Measurements from ENCODE around the gene NEAT1.
"Not testable (repeated sequence)": the region's sequence is repeated elsewhere in the genome, so short reads cannot be mapped to it uniquely, and the experiment has no call there.

NEAT1 gene

GRCh38 chr11:65454696-65455456 is 32.3 kb downstream of the NEAT1 start:
- DNase-seq = peak; percentile 69

GRCh38 chr11:65456418-65456817 is 33.8 kb downstream of the NEAT1 start:
- DNase-seq = no peak

- DNase-seq = no peak
Observed at GRCh38 chr11:65459552-65459951, 37.0 kb downstream of the NEAT1 start.

GRCh38 chr11:65465471-65465870 is 42.9 kb downstream of the NEAT1 start:
- not testable (repeated sequence) for DNase-seq

GRCh38 chr11:65467306-65467705 is 44.7 kb downstream of the NEAT1 start:
- not testable (repeated sequence) for DNase-seq

GRCh38 chr11:65468874-65469333 is 46.3 kb downstream of the NEAT1 start:
- no peak for DNase-seq

GRCh38 chr11:65470433-65471049 is 47.9 kb downstream of the NEAT1 start:
- no peak for DNase-seq

GRCh38 chr11:65471447-65471891 is 48.9 kb downstream of the NEAT1 start:
- no peak for DNase-seq

GRCh38 chr11:65472588-65473277 is 50.1 kb downstream of the NEAT1 start:
- not testable (repeated sequence) for DNase-seq

GRCh38 chr11:65473278-65473860 is 50.8 kb downstream of the NEAT1 start:
- DNase-seq = no peak

GRCh38 chr11:65474864-65475263 is 52.3 kb downstream of the NEAT1 start:
- no peak for DNase-seq

- no peak for DNase-seq
Observed at GRCh38 chr11:65476632-65477148, 54.1 kb downstream of the NEAT1 start.

- DNase-seq = peak; percentile 84
Observed at GRCh38 chr11:65477149-65477965, 54.8 kb downstream of the NEAT1 start.

GRCh38 chr11:65478388-65479183 is 56.0 kb downstream of the NEAT1 start:
- DNase-seq = no peak

GRCh38 chr11:65479184-65480145 is 56.9 kb downstream of the NEAT1 start:
- DNase-seq = no peak

- DNase-seq = no peak
Observed at GRCh38 chr11:65482306-65482850, 59.8 kb downstream of the NEAT1 start.

GRCh38 chr11:65485920-65486219 is 63.3 kb downstream of the NEAT1 start:
- no peak for DNase-seq

GRCh38 chr11:65486570-65487466 is 64.2 kb downstream of the NEAT1 start:
- DNase-seq = no peak
